Uterus (tissue), 4 donors: ENCODE measurements around the gene CNPY1. TPM values are rescaled to one million over a fixed set of nuclear protein-coding genes. Genes with fewer than 3 reads are reported as not detected.
"Not testable (repeated sequence)": the region's sequence is repeated elsewhere in the genome, so short reads cannot be mapped to it uniquely, and the experiment has no call there.

Experiments
- DNase-seq, 2 donors: peaks; one replicate each; pipeline ENCODE4 v3.0.0-alpha.2; 2019 to 2020
- H3K27ac ChIP-seq, 2 donors: fragments of 200-600 bp; sonication (generic); 1 replicate in 1 of 2; 2 replicates in 1 of 2; pipeline ENCODE4 v1.5.1; 2016 to 2018
- H3K27me3 ChIP-seq, 2 donors: fragments of 200-600 bp; sonication (generic); one replicate each; pipeline ENCODE4 v1.5.1; 2018 to 2019; ENCODE audit warnings: control low read depth in 1 of 2
- H3K36me3 ChIP-seq, 2 donors: fragments of 200-600 bp; sonication (generic); one replicate each; pipeline ENCODE4 v1.5.1; 2019; ENCODE audit warnings: control low read depth in 1 of 2
- H3K4me1 ChIP-seq, 2 donors: fragments of 200-600 bp; sonication (generic); one replicate each; pipeline ENCODE4 v1.5.1; 2018 to 2019; ENCODE audit warnings: control low read depth in 1 of 2
- H3K4me3 ChIP-seq, 2 donors: fragments of 200-600 bp; sonication (generic); 1 replicate in 1 of 2; 2 replicates in 1 of 2; pipeline ENCODE4 v1.5.1; 2018 to 2019; ENCODE audit warnings: mild to moderate bottlenecking in 1 of 2
- H3K9me3 ChIP-seq, 2 donors: fragments of 200-600 bp; sonication (generic); one replicate each; pipeline ENCODE4 v1.5.1; 2019; ENCODE audit warnings: control low read depth in 1 of 2
- POLR2A ChIP-seq, 2 donors: fragments of 450-650 bp; IDR thresholded peaks; one replicate each; pipeline ENCODE4 v1.6.1; 2016; ENCODE audit warnings: antibody characterized with exemption in 2 of 2, mild to moderate bottlenecking in 1 of 2, moderate library complexity in 1 of 2
- intact Hi-C: fragments of 100-400 bp; cut with DNase I; formaldehyde crosslinking; loops from one replicate; pipeline ENCODE4 v1.15.1; 2023; ENCODE audit warnings: low total_unique reads
- total RNA-seq, 4 donors: library from RNA; depleted of rRNA in 3 of 4; stranded (reverse); fragments of >200 nt in 3 of 4; gene quantifications; one replicate each; pipeline versions ENCODE4 v1.1.0 to v1.2.4, GENCODE V29; 2014 to 2023
- TF ChIP-seq, protein P1 (sequence below), 4 experiments: fragments of 200-600 bp in 2 of 4; fragments of 450-650 bp in 2 of 4; sonication (generic) in 2 of 4; IDR thresholded peaks; one replicate each; pipeline ENCODE4 v1.5.1; 2016 to 2019; ENCODE audit warnings: antibody characterized with exemption in 4 of 4, mild to moderate bottlenecking in 2 of 4, moderate library complexity in 1 of 4
- donor health status: DM: yes; HTN: yes; CAD: no.

CNPY1 gene
- total RNA-seq, 4 donors from 2014 or later = not detected

DNA sequence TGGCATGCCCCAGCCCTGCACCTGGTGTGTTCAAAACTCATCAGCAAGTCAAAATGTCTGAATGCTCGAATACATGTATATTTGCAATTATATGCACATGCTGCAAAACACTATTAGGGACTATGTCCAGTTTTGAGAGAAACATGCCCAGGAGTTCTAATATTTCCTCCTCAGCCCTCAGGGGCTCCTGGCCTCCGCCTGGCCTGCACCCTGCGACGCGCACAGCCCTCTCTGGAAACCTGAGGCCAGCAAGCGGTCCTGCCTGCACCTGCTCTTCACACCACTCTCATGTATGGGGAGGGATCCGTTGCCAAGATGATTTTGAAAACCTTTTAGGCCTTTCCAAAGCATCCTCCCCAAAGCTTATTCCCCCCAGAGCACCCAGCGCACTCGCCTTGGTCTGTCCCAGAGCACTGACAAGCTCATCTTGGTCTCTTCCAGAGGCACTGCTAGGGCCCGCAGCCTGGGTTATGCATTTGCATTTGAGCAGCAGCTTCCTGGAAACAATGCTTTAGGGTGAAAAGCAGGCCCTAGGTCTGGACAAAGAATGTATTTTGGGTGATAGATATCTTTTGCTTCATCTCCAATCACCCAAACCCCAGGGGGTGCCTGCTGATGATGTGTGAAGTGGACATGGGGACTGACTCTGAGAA is 22.6 kb upstream of the CNPY1 start:
- peaks cover 0 to 4% of the 10 kb centered on the region in 2 donors for H3K27me3 ChIP-seq
- H3K4me1 ChIP-seq = no peaks in the 10 kb centered on the region
- no peaks in the 10 kb centered on the region for H3K36me3 ChIP-seq
- intact Hi-C loops = no loop called here
- TF ChIP-seq POLR2A (IDR thresholded peaks at IDR 0.05) = no peak
- TF ChIP-seq, protein P1, sequence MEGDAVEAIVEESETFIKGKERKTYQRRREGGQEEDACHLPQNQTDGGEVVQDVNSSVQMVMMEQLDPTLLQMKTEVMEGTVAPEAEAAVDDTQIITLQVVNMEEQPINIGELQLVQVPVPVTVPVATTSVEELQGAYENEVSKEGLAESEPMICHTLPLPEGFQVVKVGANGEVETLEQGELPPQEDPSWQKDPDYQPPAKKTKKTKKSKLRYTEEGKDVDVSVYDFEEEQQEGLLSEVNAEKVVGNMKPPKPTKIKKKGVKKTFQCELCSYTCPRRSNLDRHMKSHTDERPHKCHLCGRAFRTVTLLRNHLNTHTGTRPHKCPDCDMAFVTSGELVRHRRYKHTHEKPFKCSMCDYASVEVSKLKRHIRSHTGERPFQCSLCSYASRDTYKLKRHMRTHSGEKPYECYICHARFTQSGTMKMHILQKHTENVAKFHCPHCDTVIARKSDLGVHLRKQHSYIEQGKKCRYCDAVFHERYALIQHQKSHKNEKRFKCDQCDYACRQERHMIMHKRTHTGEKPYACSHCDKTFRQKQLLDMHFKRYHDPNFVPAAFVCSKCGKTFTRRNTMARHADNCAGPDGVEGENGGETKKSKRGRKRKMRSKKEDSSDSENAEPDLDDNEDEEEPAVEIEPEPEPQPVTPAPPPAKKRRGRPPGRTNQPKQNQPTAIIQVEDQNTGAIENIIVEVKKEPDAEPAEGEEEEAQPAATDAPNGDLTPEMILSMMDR (IDR thresholded peaks at IDR 0.05) = no peak
- H3K27ac ChIP-seq = no peak overlapping the region
- no peak overlapping the region for H3K4me3 ChIP-seq
- H3K9me3 ChIP-seq = no peaks in the 10 kb centered on the region
- no peak for DNase-seq

DNA sequence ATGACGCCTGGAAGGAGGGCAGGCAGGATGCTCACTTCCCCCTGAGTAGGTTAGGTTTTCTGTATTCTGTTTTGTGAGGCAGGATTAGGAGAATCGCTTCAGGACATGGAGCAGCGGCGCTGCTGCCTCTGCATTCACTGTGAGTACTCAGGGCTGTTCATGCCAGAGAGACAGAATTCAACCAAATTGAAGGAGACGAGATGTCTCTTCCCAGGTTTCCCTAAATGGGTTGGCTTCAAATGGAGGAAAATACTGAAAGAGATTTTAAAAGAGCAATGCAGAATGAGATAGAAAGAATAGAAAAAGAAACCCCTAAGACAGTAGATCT is 21.9 kb upstream of the CNPY1 start:
- Histone ChIP-seq H3K36me3 (no peaks in the 10 kb centered on the region), H3K9me3 (no peaks in the 10 kb centered on the region), H3K4me1 (no peaks in the 10 kb centered on the region), H3K4me3 (no peak overlapping the region), H3K27ac (no peak overlapping the region), H3K27me3 (peaks cover 0 to 4% of the 10 kb centered on the region in 2 donors)
- intact Hi-C loops = no loop called here
- TF ChIP-seq, protein P1 (IDR thresholded peaks at IDR 0.05) = no peak
- TF ChIP-seq POLR2A (IDR thresholded peaks at IDR 0.05) = no peak
- DNase-seq = no peak

DNA sequence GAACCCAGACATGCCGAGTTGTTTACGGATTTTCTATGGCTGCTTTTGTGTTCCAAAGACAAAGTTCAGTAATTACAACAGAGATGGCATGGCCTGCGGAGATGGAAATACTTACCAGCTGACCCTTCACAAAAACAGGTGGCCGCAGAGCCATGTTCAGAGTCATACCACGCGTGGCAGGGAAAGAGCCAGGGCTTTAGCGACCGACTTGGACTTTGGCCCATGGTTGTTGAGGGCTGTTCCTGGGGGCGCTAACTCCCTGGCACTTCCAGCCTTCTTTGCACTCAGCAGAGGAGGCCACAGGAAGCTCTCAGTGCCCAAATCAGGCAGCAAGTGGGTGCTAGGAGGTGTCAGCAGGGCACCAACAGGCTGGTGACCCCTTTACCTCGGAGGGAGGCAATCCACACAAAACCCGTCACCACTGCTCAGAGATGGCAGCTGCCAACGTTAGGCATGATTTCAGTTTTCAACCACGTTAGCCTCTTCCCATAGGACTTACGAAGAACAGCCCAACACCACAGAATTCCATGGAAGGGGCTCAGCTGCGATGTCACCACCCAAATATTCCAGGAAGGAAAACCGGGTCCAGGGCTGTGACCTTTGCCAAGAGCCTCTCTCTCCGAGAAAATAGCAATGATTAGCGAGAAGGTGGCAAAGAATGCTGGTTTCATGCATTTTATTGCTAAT is 21.4 kb upstream of the CNPY1 start:
- Histone ChIP-seq H3K27ac (no peak overlapping the region), H3K27me3 (peaks cover 0 to 4% of the 10 kb centered on the region in 2 donors), H3K4me3 (no peak overlapping the region), H3K9me3 (no peaks in the 10 kb centered on the region), H3K36me3 (no peaks in the 10 kb centered on the region), H3K4me1 (no peaks in the 10 kb centered on the region)
- DNase-seq = no peak
- intact Hi-C loops = no loop called here
- TF ChIP-seq, protein P1 (IDR thresholded peaks at IDR 0.05) = no peak
- TF ChIP-seq POLR2A (IDR thresholded peaks at IDR 0.05) = no peak

DNA sequence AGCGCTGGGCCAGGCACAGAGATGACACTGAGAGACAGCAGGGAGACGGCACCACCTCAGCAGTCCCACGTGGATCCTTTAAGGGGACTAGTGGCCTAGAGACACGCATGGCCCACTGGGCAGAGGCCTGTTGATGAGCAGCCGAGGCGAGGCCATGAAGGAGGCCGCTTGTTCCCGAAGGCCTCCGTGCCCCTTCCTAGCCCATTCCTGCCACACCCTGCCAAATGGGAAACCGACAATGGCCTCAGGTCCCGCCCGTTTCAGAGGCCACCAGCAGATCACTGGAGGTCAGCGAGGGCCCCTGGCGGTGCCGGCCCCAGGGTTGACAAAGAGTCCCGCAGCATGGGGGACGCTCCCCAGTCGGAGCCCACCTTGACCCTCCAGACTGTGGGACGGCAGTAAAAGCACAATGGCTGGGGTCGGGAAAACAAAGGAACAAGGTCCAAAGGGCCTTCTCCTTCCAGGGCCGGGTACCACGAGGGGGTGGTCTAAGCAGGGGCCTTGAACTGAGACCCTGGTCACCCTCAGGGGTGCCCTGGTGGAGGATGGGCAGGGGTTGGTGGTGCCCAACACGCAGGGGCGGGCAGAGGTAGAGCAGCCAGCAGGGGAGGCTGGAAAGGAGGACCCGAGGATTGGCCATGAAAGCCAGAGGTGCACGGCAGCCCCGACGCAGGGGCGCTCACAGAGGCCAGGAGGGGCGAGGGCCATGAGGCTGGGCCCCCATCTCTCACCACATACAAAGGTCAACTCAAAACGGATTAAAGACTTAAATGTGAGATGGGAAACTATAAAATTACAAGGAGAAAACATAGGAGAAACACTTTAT is 19.9 kb upstream of the CNPY1 start:
- no peak for DNase-seq
- TF ChIP-seq, protein P1 (IDR thresholded peaks at IDR 0.05) = no peak
- TF ChIP-seq POLR2A (IDR thresholded peaks at IDR 0.05) = no peak
- peaks cover 0 to under 1% of the 10 kb centered on the region in 2 donors for H3K27me3 ChIP-seq
- H3K9me3 ChIP-seq = no peaks in the 10 kb centered on the region
- intact Hi-C loops = no loop called here
- no peak overlapping the region for H3K4me3 ChIP-seq
- H3K27ac ChIP-seq = no peak overlapping the region
- no peaks in the 10 kb centered on the region for H3K36me3 ChIP-seq
- no peaks in the 10 kb centered on the region for H3K4me1 ChIP-seq

DNA sequence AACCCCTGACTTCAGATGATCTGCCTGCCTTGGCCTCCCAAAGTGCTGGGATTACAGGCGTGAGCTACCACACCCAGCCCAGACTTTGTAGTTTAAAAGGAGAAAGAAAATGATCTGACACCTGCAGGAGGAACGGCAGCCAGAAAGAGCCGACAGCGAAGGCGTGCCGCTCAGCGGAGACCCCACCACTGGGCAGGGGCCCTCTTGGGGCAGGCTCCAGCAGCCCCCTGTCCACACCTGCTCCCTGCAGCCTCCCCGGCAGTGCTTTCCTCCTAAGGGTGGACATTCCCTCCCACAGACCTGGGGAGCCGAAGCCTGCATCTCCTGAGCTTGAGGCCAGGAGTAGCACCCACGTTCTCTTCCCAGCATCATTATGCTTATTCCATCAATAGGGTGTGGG is 19.2 kb upstream of the CNPY1 start:
- no peaks in the 10 kb centered on the region for H3K36me3 ChIP-seq
- DNase-seq = no peak
- H3K27ac ChIP-seq = no peak overlapping the region
- H3K9me3 ChIP-seq = no peaks in the 10 kb centered on the region
- TF ChIP-seq POLR2A (IDR thresholded peaks at IDR 0.05) = no peak
- TF ChIP-seq, protein P1 (IDR thresholded peaks at IDR 0.05) = no peak
- intact Hi-C loops = no loop called here
- H3K27me3 ChIP-seq = no peaks in the 10 kb centered on the region
- no peaks in the 10 kb centered on the region for H3K4me1 ChIP-seq
- H3K4me3 ChIP-seq = no peak overlapping the region

DNA sequence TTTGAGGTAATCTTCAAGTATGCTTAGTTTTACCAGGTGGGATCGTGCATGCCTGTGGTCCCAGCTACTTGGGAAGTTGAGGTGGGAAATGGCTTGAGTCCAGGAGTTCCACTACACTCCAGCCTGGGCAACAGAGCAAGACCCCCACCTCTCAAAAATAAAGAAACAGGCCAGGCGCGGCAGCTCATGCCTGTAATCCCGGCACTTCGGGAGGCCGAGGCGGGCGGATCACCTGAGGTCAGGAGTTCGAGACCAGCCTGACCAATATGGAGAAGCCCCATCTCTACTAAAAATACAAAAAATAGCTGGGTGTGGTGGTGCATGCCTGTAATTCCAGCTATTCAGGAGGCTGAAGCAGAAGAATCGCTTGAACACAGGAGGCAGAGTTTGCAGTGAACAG is 16.6 kb upstream of the CNPY1 start:
- intact Hi-C loops, H3K27ac ChIP-seq, H3K4me3 ChIP-seq, H3K27me3 ChIP-seq, H3K36me3 ChIP-seq, H3K9me3 ChIP-seq, H3K4me1 ChIP-seq, DNase-seq: not testable (repeated sequence)
